ENCODE data around the gene GPC6.

The GPC6 gene

DNA sequence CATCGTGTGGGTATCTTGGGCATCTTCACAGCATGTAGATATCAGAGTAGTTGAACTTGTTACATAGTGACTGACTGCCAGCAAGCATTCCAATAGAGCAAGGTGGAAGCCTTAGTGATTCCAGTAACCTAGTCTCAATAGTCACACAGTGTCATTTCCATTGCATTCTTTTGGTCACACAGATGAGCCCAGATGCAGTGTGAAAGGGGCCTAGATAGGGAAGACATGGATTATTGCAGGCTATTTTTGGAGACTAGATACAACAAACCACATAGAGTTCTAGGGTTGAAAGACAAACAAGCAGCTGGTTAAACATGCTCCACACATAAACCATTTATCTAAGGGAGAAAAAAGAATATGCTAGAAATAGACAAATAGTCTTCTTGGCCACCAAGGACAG is 699.4 kb downstream of the GPC6 start:
- no peak for TF ChIP-seq ZNF274 (IDR thresholded peaks at IDR 0.05; ENCODE audit: low read depth, low read length)

DNA sequence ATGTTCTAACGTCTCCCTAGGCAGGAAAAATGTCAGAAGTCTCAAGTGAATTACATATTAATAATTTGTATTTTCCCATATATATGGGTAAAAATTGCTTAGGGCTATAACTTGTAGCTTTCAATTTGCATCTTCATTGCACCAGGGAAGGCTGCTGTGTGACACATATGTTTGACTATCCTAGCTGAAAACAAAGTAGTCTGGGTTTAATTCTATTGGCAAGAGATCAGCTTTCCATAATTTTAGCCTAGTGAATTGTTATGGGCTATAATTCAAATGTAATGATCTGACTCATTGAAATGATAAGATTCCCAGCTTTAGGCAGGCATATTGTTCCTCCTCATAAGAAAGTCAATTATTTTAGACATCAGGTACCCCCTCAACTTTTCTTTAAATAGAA is 699.8 kb downstream of the GPC6 start:
- no peak for TF ChIP-seq ZNF274 (IDR thresholded peaks at IDR 0.05; ENCODE audit: low read depth, low read length)

More for the DNA sequence above, 699.4 kb downstream of the GPC6 start:
- H3K4me3 ChIP-seq (ENCODE audit: low read length) = no peak overlapping the region

DNA sequence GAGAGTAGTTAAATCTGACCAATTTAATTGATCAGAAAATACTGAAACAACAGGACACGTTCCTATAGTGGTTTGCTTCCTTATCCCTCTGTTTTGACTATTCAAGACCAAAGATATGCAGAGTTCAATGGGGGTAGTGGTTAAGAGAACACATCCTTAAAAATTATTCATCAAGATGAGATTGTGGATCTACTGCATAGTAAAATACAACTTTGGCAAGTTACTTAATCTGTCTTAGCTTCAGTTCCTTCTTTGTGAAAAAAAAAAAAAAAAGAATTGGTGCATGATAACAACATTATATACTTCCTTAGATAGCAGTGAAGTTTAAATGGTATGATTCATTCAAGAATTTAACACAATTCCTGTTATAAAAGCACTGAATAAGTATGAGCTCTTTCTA is 700.8 kb downstream of the GPC6 start:
- no peak overlapping the region for H3K4me3 ChIP-seq (ENCODE audit: low read length)
- TF ChIP-seq ZNF274 (IDR thresholded peaks at IDR 0.05; ENCODE audit: low read depth, low read length) = no peak

More for the DNA sequence above, 699.8 kb downstream of the GPC6 start:
- H3K4me3 ChIP-seq (ENCODE audit: low read length) = no peak overlapping the region

DNA sequence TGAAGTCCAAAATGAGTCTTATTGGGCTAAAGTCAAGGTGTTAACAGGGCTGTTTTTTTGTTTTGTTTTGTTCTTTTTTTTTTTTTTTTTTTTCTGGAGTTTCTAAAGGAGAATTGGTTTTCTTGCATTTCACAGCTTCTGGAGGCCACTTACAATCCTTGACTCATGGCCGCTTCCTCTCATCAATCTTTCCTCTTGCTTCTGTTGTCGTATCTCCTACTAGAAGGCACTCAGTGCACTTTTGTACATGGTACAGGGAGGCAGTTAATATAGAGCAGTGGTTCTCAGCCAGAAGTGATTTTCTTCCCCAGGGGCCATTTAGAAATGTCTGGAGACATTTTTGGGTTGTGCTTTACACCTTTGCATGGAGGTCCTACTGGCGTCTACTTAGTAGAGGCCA is 706.3 kb downstream of the GPC6 start:
- no peak for TF ChIP-seq ZNF274 (IDR thresholded peaks at IDR 0.05; ENCODE audit: low read depth, low read length)
- no peak overlapping the region for H3K4me3 ChIP-seq (ENCODE audit: low read length)

DNA sequence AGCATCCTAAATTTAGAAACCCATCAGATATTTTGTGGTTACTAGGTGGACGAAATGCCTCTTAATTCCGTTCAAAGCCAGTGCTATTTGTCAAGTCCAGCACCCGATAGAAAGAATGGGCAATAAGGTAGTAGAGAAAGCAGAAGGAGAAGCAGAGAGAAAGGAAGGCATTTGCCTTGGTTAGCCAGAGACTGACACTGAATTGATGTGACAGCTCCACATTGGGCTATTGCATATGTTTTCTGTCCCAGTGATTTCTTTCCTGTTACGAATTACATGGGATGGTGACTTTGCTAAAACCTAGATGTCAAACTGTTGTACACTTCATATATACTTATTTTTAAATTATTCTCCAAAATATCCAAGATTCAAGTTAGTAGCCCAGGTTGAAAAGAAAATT is 710.3 kb downstream of the GPC6 start:
- no peak for TF ChIP-seq ZNF274 (IDR thresholded peaks at IDR 0.05; ENCODE audit: low read depth, low read length)
- H3K4me3 ChIP-seq (ENCODE audit: low read length) = no peak overlapping the region

DNA sequence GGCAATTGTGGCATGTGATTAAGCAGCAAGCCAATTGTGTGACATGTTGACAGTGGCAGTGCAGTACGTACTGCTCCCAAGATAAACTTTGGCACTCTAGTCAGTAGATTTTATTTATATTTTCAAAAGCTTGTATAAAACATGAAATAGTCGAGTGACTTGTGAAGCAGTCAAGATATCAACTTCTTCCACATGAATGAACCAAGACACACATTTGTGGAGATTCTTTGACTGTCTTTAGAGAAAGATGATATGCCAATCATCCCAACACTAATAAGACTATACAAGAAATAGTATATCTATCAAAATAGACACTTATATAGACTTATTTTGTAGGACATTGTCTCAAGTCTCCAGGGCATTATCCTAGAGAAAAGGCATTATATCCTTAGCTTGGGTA is 714.8 kb downstream of the GPC6 start:
- no peak overlapping the region for H3K4me3 ChIP-seq (ENCODE audit: low read length)
- TF ChIP-seq ZNF274 (IDR thresholded peaks at IDR 0.05; ENCODE audit: low read depth, low read length) = no peak

DNA sequence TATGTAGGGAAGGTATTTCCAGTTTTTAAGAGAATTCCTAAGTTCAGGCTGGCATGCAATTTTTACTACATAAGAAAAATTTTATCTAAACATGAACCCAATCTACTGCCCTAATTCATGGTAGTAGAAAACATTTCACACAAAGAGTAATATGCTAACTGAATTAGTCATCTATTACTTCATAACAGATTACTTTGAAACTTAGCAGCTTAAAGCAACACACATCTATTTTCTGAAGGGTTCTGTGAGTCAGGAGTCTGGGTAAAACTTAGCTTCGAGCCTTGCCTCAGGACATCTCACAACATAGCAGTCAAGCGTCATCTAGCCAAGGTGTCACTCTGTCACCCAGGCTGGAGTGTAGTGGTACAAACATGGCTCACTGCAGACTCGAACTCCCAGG is 715.4 kb downstream of the GPC6 start:
- no peak for TF ChIP-seq ZNF274 (IDR thresholded peaks at IDR 0.05; ENCODE audit: low read depth, low read length)
- no peak overlapping the region for H3K4me3 ChIP-seq (ENCODE audit: low read length)

DNA sequence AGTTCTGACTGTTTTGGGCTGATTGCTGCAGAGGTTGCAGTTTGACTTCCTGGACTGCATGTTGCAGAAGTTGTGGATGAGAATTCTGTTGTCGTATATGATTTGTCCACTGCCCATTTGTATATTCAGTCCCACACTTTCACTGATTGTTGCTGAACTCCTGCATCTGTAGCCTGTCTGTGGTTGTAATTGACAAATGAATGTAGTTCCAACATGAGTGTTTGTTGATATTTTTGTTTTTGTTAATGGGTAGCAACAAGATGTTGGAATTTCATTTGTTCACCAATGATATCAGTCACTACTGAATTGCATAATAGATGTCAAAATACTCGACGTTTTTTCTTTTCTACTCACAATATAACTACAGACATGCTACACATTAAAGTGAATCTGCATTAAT is 719.0 kb downstream of the GPC6 start:
- TF ChIP-seq ZNF274 (IDR thresholded peaks at IDR 0.05; ENCODE audit: low read depth, low read length) = no peak
- no peak overlapping the region for H3K4me3 ChIP-seq (ENCODE audit: low read length)

DNA sequence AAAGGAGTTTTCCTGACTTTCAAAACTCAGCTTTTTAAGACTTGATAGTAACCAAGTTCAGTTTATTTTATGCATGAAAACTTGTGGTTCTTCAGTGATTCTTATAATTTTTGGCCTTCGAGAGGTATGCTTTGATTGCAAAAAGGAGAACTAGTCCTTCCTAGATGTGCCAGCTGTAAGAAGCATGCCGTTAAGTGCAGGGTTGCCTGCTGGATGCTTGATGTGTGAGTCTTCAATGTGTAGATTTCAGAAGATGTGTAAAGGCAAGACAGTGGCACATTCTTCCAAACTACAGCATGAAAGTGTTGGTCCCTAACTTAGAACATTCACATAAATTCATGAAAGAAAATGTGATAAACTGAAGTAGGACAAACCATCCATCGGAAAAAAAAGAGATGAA is 720.4 kb downstream of the GPC6 start:
- H3K4me3 ChIP-seq (ENCODE audit: low read length) = no peak overlapping the region
- TF ChIP-seq ZNF274 (IDR thresholded peaks at IDR 0.05; ENCODE audit: low read depth, low read length) = no peak

DNA sequence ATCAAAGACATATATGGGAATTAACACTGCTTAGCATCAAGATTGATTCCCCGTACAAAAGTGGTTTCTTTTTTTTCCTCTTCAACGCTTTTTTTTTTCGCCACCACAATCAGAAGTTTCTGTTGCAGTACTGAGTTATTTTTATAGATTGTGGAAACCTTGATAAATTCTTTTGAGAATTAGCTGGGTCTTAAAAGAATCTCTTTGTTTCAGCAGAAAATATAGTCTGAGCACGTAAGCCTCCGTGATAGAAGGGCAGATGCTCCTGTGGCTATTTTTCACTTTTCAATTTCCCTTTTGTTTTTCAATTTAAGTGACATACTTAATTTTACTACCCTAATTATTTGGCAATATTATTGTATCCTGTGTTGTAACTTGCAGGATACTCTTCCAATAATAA is 721.0 kb downstream of the GPC6 start:
- no peak for TF ChIP-seq ZNF274 (IDR thresholded peaks at IDR 0.05; ENCODE audit: low read depth, low read length)
- no peak overlapping the region for H3K4me3 ChIP-seq (ENCODE audit: low read length)

DNA sequence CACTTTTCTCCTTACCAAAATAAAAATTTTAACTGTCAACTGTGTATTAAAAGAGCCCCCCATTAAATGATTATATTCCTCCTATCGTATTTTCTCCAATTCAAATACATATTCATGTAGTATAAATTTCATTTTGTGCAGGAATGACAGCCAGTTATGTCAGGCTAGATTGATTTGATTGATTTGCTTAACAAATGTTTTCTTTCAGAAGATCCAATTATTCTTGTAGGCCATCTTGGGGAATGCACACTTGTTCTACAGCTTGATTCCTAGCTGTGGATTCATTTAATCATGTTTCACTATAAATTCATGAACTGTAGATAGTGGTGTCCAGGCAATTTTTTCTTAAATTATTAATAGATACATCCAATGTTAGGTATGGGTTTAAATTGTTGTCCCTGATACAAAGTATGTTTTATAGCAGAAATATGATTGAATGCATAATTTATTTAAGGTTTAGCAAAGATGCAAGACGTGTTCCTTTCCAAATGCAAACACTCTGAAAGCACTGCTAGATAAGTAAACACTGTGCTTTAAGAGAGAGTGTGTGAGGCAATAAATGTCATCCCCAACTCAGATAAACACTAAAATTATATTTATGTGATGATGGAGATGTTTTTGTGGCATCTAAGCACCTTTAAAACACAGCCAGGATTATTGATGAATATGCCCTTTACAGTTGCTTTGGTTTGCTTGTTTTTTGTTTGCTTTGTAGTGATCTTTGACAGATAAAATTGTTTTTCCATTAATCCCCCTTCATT is 721.7 kb downstream of the GPC6 start:
- no peak for TF ChIP-seq ZNF274 (IDR thresholded peaks at IDR 0.05; ENCODE audit: low read depth, low read length)
- H3K4me3 ChIP-seq (ENCODE audit: low read length) = no peak overlapping the region

DNA sequence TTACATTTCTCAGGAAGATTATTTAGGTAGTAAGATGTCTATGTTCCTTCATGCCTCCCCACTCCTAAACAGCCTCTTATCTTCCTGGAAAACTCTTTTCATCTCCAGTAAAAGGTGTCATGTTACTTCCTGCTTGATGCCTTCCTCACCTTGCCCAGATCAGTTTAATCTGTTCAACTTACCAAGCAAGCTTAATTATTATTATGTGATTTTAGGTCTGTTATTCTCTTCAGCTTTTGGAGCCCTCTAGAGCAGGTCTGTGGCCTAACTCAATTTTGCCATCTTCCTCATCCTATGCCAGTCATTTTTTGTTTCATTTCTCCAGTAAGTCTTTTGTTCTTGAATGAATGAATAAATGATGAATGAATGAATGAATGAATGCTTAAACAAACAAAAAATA is 724.5 kb downstream of the GPC6 start:
- no peak overlapping the region for H3K4me3 ChIP-seq (ENCODE audit: low read length)
- no peak for TF ChIP-seq ZNF274 (IDR thresholded peaks at IDR 0.05; ENCODE audit: low read depth, low read length)

DNA sequence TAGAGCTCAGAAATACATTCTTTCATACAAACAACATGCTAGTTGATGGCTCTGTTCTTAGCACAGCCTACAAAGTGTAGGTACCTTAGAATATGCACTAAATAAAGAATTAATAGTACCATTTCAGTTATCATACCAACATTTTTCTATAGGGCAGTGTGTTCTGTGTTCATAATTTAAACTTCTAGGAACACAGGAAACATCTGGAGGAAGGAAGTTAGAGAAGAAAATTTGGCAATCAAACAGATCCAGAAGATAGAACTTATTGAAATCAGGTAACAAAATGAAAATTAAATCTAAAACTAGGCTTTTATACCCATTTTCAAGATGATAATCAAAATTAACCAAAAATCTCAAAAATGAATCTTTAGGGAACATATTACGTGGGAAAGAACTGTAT is 725.3 kb downstream of the GPC6 start:
- TF ChIP-seq ZNF274 (IDR thresholded peaks at IDR 0.05; ENCODE audit: low read depth, low read length) = no peak
- no peak overlapping the region for H3K4me3 ChIP-seq (ENCODE audit: low read length)

DNA sequence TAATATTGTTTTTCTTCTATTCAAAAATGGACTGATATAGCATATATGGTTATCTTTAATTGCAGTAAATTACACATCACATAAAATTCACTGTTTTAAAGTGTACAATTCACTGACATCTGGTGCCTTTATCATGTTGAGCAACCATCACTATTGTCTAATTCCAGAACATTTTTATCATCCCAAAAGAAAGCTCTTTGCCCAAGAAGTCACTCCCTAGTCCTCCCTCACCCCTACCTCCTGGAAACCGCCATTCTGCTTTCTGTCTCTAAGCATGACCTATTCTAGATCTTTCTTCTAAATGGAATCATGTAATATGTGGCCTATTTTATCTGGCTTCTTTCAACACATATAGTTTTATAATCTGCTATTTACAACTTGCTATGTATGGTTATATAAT is 727.2 kb downstream of the GPC6 start:
- TF ChIP-seq ZNF274 (IDR thresholded peaks at IDR 0.05; ENCODE audit: low read depth, low read length) = no peak

DNA sequence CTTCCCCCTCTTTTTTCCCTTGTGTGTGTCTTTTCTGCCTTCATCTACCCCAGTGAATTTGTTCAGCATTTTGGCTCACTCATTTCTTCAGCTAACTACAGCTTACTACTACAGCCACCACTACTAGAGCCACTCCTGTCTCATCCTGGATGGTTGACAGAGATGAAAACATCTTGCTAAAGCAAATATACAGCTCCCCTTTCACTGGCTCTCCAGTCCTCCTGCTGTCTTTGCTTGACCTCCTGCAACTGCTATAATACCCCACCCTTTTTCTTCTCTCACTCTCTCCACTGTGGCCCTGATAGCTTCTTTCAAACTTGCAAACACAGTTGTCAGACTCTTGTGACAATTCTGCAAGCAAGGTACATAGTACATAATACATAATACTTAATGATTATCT is 729.3 kb downstream of the GPC6 start:
- TF ChIP-seq ZNF274 (IDR thresholded peaks at IDR 0.05; ENCODE audit: low read depth, low read length) = no peak

More for the DNA sequence above, 727.2 kb downstream of the GPC6 start:
- no peak overlapping the region for H3K4me3 ChIP-seq (ENCODE audit: low read length)

DNA sequence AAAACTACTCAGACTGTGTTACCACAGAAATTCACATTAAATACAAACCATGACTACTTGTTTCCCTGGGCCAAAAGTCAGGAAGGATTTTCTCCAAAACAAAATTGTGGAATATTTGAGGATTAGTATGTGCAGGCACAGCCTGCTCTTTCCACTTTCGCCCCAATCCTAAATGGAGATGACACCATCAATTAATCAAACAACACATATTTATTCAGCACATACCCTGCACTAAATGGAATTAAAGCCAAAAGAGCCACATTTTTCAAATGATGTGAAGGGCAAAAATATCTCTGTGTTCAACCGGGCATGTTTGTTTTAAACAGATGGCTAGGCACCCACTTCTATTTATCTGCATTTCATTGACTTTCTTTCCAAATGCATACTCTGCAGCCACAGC is 729.8 kb downstream of the GPC6 start:
- TF ChIP-seq ZNF274 (IDR thresholded peaks at IDR 0.05; ENCODE audit: low read depth, low read length) = no peak
- H3K4me3 ChIP-seq (ENCODE audit: low read length) = no peak overlapping the region

More for the DNA sequence above, 729.3 kb downstream of the GPC6 start:
- H3K4me3 ChIP-seq (ENCODE audit: low read length) = no peak overlapping the region

Data from GM08714 (cell line).